Umbilical cord (tissue), 2 donors: ENCODE data around the gene TMIGD2. TPM values are rescaled to one million over a fixed set of nuclear protein-coding genes. Genes with fewer than 3 reads are reported as not detected.

ENCODE experiments used
- DNase-seq: peaks from one replicate; pipeline ENCODE4 v3.0.0-alpha.2; 2015; ENCODE audit warnings: low spot score
- total RNA-seq: library from RNA; depleted of rRNA; stranded (reverse); fragments of >200 nt; gene quantifications from one replicate; pipeline ENCODE4 v1.2.3, GENCODE V29; 2014; ENCODE audit warnings: low replicate concordance; ENCODE audit not compliant: insufficient read depth

The TMIGD2 gene
- total RNA-seq, 1 donor from 2014 or later: not detected

DNA sequence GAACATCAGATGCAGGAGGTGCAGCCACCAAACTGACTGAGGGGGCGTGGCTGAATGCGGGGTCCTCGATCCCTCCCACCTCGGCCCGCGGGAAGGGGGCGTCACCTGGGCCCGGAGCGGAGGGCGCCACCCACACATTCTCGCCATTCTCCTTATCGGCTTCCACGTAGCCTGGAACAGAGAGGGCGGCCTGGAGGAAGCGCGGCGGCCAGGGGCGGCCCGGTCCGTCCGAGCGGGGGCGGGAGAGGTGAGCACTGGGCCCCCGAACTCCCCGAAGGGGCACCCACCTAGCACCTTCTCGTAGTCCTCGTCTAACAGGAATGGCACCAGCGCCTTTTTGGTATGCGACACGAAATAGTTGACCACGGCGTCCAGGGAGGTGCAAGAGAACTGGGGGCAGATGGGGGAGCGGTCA, 24.7 kb upstream of the TMIGD2 start:
- no peak for DNase-seq

DNA sequence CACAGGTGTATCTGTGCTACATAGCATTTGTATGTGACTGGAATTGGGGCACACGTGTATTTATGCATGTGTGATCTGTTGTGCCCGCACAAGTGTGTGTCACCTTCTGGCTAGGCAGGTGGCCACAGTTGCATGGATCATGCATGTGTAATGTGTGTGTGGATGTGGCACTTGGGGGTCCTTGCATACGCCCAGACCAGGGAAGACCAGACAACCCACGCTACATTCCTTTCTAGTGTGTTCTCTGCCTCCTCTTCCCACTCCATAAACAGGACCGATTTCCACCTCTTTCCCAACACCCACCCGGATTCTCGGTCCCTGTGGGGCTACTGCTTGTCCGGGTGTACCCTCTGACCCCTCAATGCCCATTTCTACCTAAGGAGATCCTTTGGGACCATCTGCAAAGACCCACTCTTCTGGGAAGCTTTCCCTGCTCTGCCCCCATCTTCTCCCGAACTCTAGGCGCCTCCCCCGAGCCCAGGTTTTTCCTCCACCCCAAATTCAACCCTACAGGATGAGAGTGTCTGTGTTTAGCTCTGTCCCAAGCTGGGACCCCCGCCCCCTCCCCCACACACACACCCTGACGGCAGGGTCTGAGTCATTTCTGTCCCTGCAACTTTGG, 24.1 kb upstream of the TMIGD2 start:
- no peak for DNase-seq

DNA sequence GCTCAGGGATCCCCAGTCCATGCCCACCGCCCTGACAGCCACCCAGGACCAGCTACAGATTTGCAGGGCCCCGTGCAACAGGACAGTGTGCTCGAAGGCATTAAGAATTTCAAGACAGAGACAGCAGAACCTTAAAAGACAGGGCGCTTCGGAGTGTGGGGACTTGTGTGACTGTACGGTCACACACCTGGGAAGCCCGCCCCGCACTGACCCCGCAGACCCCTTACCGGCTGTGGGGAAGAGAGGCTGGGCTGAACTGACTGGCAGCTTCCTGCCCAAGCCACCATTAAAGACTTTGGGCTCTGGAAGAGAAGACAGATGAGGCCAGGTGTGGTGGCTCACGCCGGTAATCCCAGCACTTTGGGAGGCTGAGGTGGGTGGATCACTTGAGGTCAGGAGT, 22.0 kb upstream of the TMIGD2 start:
- no peak for DNase-seq

DNA sequence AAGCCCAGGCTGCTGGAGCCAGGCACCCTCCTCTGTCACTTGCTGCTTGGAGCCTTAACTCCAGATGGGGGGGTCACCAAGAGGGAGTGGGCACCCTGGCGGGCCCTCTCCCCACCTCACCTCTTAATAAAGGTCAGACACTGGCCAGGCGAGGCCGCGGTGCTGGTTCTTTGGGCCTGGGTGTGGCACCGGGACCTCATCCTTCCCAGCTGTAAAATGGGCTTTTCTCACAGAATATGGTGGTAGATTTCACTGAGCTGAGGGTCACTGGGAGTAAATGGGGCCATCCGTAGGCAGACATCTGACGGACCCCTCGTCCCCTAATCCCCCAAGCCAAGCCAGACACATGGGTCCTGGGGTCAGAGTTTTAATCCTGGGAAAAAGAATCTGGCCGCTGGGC, 21.5 kb upstream of the TMIGD2 start:
- no peak for DNase-seq

DNA sequence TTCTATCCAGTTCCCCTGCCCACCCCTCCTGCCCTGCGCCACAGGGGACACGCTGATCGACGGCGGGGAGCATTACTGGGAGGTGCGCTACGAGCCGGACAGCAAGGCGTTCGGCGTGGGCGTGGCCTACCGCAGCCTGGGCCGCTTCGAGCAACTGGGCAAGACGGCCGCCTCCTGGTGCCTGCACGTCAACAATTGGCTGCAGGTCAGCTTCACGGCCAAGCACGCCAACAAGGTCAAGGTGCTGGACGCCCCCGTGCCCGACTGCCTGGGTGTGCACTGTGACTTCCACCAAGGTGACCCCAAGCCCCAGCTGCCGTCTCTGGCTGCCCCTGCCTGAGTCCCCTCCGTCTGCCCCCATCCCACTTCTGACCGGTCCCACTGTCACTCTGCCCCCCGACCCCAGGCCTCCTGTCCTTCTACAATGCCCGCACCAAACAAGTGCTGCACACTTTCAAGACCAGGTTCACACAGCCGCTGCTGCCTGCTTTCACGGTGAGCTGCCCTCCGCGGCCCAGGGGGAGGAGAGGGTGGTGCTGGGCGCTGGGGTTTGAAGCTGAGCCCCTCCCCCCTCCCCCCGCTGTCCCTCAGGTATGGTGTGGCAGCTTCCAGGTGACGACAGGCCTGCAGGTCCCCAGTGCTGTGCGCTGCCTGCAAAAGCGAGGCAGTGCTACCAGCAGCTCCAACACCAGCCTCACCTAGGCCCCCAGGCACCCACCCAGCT, 20.9 kb upstream of the TMIGD2 start:
- DNase-seq: no peak

DNA sequence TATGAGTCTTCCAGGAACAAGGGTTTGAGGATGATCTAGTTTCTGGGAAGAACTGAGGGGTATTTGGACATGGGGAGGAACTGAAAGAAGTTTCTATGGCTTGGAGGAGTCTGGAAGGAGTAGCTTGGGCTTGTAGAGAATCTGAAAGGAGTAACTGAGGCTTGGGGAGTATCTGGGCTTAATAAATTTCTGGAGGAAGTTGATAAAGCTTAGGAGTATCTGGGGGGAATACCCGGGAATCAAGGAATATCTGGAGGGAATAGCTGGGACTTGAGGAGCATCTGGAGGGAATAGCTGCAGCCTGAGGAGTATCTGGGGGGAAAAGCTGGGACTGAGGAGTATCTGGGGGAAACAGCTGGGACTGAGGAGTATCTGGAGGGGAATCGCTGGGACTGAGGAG, 18.2 kb upstream of the TMIGD2 start:
- DNase-seq: no peak

DNA sequence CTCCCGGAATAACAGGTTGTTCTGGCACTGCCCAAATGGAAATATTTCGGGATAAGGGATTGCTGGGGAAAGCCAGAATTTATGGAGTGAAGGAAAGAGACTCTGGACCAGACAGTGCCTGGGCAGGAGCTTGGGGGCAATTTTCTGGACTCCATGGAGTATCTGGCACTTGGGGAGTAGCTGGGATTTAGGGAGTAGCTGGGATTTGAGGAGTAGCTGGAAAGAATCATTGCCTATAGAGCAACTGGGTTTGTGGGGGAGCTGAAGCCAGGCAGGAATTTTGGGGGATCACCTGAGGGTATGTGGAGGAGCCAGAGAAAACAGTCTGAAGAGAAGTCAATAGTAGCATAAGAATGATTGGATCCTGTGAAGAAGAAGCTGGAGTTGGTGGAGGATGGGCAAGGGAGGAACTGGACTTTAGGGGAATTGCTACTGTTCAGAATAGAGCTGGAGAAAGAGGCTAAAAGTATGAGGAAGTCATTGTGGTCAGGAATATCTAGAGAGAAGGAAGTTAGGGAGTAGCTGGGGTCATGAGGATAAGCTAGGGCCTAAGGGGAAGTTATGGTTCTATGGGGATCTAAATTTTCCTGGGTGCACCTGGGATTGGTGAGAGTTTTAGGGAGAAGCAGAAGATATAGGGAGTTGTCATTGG, 17.0 kb upstream of the TMIGD2 start:
- DNase-seq: no peak

DNA sequence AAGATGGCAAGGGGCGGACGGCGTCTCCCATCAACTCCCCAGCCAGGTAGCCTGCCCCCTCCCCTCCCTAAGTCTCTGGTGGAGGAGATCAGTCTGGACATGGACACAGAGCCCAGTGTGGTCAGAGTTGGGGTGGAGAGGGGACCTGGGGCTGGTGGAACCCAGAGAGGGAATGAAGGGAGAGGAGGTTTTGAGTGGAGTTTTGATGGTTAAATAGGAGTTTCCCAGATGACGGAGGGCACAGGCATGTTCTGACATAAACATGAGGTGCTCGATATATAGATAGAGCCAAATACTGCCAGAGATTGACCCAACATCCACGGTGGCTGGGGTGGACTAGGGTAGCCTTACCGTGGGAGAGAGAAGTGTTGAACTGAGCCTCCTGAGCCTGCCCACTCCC, 16.3 kb upstream of the TMIGD2 start:
- DNase-seq: no peak

DNA sequence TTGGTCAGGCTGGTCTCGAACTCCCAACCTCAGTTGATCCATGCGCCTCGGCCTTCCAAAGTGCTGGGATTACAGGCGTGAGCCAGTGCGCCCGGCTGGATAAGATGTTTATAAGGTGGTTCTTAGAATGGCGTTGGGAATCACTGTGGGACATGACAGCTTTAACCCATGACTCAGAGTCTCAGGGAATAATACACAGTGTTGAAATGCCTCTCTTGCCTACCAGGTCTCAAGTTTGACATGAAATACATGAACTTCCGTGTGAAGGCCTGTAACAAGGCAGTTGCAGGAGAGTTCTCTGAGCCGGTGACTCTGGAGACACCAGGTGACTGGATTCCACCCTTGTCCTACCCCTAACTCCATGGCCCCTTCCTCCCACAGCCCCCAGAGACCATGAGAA, 14.8 kb upstream of the TMIGD2 start:
- no peak for DNase-seq

DNA sequence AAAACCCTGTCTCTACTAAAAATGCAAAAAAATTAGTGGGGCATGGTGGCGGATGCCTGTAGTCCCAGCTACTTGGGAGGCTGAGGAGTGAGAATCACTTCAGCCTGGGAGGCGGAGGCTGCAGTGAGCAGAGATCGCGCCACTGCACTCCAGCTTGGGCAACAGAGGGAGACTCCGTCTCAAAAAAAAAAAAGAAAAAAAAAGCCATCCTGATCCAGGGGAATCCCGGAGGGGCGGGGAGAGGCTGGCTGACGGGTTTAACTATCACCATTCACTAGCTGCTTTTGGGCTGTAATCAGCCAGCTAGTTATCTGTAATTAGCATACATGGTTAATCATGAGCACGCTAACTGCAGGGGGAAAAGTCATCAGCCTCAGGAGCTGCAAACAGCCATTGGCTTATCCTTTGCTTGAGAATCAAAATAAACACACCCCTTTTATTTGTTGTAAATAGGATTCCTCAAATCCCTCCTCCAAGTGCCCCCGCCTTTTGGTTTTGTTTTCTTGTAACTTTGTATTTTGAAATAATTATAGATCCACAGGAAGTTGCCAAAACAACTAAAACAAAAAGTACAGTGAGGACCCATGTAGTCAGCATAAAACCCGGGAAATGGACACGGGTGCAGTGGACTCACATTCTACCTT, 11.8 kb upstream of the TMIGD2 start:
- DNase-seq: no peak

DNA sequence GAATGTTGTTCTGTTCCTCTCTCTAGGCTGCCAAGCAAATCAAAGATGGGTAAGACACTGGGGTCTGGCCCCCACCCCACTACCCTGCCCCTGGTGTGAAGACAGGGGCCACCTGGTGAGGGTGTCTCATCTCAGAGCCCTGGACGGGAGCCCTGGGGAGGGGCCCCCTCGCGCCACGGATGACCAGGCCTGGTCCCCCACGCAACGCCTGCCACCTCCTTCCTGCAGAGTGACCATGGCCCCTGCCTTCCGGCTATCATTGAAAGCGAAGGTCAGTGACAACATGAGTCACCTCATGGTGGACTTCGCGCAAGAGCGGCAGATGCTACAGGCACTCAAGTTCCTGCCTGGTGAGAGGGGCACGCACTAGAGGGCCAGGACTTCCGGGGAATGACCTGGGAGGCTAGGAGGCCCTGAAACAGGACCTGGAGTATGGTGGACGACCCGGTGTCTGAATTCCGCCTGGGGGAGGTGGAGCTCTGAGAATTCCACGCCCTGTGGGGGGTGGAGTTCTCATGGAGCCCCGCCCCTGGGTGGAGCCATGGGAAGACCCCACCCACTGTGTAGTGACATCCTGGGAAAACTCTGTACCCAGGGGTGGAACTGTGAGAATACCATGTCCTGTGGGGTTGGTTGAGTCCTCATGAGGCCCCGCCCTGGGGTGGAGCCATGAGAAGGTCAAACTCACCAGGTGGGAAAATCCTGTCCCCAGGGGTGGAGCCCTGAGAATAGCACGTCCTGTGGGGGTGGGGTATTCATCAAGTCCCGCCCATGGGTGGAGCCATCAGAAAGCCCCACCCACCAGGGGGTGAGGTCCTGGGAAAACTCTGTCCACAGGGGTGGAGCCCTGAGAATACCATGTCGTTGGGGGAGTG, 8.3 kb upstream of the TMIGD2 start:
- no peak for DNase-seq

DNA sequence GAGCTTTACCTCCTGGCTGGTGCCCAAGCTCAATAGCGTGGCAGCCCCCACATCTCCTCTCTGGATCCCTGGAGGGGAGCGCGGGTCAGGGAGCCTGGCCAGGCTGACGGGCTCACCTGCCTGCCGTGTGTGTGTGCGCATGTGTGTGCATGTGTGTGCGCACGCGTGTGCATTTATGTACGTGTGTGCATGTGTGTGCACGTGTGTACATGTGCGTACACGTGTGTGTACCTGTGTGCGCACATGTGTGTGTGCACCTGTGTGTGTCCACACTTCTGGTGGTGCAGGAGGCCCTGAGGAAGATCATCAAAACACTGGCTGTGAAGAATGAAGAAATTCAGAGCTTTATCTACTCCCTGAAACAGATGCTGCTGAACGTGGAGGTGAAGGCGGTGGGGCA, 3.5 kb upstream of the TMIGD2 start:
- no peak for DNase-seq

DNA sequence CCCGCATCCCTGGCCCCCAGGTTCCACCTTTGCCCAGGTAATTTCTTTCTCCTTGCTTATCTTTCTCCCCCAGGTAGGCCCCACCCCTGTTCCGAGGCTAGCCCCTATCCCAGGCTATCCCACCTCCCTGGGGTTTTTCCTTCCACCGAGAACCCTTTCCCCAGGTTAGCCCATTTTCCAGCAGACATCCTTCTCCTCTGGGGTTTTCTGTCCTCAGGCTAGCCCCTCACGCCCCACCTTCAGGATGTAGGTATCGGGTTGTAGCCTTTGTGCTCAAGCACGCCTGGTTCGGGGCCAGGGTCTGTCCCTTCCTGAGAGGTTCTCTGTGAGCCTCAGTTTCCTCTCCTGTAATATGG, 3.0 kb upstream of the TMIGD2 start:
- DNase-seq: no peak

DNA sequence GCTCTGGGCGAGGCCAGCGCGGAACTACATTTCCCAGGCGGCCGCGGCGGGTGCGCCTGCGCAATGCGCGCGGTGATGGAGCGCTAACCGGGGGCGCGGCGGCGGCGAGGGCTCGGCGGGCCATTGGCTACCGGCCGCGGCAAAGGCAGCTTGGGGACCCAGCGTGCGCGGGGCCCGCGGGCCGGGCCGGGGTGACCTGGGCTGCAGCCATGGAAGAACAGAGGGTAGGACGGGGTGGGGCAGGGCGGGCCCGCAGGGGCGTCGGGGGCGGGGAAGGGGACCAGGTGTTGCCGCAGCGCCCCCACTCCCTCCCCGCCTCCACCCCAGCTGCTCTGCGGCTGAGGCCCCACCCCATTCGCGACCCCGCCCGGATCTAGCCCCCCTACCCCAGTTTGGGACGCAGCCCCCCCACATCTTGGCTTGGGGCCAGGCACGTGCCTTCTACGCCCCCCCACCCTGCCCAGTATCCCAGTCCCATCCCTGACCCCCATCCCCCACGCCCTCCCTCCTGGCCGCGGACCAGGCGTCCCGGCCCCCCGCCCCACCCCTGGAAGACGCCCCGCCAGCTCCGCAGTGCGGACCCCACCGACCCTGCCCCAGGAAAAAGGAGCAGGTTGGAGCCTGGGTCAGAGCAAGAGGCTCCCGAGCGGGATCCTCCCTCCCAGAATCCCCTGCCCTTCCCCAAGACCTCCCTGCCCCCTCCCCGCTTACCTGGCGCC, 2.5 kb upstream of the TMIGD2 start, which contains the start of gene FSD1:
FSD1 (plus strand) TSS at position 61 of the 719 bp plus-strand sequence; CDS start at position 210, 149 bp downstream.
- DNase-seq: peak; percentile 24

DNA sequence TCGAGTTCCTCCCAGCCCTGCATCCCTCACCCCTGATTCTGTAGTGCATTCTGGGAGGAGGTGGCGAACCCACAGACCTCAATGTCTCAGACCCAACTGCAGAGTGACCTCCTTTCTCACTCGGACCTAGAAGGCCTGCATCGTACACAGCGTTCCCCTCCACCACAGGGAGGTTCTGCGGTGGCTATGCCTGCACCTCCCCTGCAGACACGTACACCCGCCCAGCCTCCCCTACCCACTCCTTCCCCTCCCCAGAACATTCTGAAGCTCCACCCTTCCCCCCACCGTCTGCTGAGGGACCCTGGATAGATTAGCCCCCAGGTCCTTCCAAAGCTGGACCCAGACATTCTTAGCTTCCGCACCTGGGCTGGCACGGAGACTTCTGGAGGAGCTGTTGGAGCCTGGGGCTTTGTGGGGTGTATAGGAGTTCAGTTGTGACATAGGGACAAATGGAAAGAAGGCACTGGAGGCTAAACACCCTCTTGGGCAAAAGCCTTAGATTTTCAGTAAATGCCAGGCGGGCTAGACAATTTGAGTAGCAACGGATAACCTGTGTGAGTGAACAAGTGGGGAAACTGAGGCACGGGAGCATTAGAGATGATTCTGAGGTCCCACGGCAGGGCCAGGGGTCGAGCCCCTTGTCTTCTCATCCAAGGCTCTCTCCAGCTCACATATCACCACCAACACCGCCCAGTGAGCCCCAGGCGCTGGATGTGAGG, 1.8 kb upstream of the TMIGD2 start:
- no peak for DNase-seq

DNA sequence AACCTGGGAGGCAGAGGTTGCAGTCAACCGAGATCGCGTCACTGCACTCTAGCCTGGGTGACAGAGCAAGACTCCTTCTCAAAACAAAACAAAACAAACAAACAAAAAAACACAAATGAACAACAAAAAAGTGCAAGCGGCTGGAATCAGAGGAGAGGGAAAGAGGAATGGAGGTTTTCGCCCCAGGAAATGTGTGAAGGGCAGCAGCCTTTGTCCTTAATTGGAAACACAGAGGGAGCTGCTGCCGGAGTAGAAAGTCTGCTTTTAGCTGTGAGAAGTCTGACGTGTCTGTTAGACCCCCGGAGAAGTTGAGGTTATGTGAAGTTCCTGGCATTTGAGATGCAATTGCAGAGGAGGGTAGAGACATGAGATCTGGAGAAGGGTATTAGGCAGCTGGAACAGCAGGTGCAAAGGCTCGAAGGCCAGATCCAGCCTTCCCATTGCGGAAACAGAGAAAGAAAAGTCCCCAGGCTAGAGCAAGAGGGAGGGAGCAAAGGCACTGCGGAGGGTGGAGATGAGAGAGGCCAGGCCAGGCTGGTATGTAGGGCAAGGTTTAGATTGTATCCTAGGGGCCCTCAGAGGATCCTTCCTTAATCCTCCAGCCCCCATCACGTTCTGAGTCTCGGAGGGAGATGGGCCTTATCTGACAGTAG, 473 bp downstream of the TMIGD2 start:
- DNase-seq: peak; percentile 64

DNA sequence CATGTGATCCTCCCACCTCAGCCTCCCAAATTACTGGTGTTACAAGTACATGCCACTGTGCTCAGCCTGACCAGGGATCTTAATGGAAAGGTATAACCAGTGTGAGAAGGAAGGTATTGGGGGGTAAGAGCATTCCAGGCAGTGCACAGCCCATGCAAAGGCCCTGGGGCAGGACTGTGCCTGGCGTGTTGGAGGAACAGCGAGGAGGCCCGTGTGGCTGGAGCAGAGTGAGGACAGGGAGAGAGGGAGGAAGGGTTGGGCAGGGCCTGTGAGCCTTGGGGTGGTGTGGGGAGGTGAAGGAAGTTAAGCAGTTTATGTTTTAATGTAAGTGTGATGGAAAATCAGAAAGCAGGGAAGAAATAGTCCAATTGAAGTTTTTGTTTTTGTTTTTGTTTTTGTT, 1.6 kb downstream of the TMIGD2 start:
- no peak for DNase-seq

DNA sequence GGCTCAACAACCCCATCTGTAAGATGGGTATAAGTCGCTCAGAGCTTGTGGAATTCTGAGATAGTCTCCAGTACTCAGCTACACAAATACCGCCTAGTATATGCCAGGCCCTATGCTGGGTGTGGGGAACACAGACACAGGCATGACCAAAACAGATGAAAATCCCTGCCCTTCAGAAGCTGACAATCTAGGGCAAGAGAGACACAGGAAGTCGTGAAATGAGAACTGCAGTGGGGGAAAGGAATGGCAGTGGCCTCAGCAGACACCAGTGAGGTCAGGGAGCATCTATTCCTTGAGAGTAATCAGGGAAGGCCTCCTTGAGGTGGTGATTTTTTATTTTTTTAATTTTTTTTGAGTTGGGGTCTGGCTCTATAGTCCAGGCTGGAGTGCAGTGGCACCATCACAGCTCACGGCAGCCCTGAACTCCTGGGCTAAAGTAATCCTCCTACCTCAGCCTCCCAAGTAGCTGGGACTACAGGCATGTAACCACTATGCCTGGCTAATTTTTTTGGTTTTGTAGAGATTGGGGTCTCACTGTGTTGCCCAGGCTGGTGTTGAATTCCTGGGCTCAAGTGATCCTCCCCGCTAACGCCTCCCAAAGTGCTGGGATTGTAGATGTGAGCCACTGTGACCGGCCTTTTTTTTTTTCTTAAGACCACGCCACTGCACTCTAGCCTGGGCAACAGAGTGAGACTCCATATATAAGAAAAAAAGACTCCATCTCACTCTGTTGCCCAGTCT, 3.2 kb downstream of the TMIGD2 start:
- DNase-seq: no peak
